Esophagus muscularis mucosa (tissue), 4 donors: ENCODE data around the gene VDAC2. TPM values are rescaled to one million over a fixed set of nuclear protein-coding genes. Genes with fewer than 3 reads are reported as not detected.

Experiments
- DNase-seq: peaks from one replicate; pipeline ENCODE4 v3.0.0-alpha.2; 2017; ENCODE audit errors: extremely low spot score
- H3K27ac ChIP-seq, 4 donors: fragments of 200-600 bp; sonication (generic); replicated peaks in 1 of 4; 1 replicate in 3 of 4; 2 replicates in 1 of 4; pipeline ENCODE4 v1.5.1; 2016 to 2019; ENCODE audit warnings: mild to moderate bottlenecking in 1 of 4
- H3K27me3 ChIP-seq, 4 donors: fragments of 200-600 bp; sonication (generic); one replicate each; pipeline versions ENCODE4 v1.5.1 to v1.6.0; 2016 to 2019
- H3K36me3 ChIP-seq, 4 donors: fragments of 200-600 bp; sonication (generic); one replicate each; pipeline ENCODE4 v1.5.1; 2016 to 2019
- H3K4me1 ChIP-seq, 4 donors: fragments of 200-600 bp; sonication (generic); one replicate each; pipeline ENCODE4 v1.5.1; 2016 to 2019
- H3K4me3 ChIP-seq, 4 donors: fragments of 200-600 bp; sonication (generic); 1 replicate in 2 of 4; 2 replicates in 2 of 4; pipeline ENCODE4 v1.5.1; 2016 to 2019; ENCODE audit warnings: mild to moderate bottlenecking in 4 of 4, moderate library complexity in 1 of 4
- H3K9me3 ChIP-seq, 4 donors: fragments of 200-600 bp; sonication (generic); 1 replicate in 3 of 4; 2 replicates in 1 of 4; pipeline ENCODE4 v1.5.1; 2016 to 2019
- CTCF ChIP-seq, 3 experiments: fragments of 200-600 bp in 2 of 3; fragments of 450-650 bp in 1 of 3; sonication (generic) in 2 of 3; IDR thresholded peaks; one replicate each; pipeline ENCODE4 v1.5.1; 2017 to 2019; ENCODE audit warnings: antibody characterized with exemption in 3 of 3, mild to moderate bottlenecking in 2 of 3, moderate library complexity in 1 of 3
- EP300 ChIP-seq: sonication (generic); formaldehyde crosslinking; IDR thresholded peaks from one replicate; pipeline ENCODE4 v1.6.1; 2017; ENCODE audit warnings: antibody characterized with exemption
- POLR2A ChIP-seq: fragments of 450-650 bp; IDR thresholded peaks from one replicate; pipeline ENCODE4 v1.6.1; 2017; ENCODE audit warnings: antibody characterized with exemption, moderate library complexity, mild to moderate bottlenecking, low read depth
- POLR2AphosphoS5 ChIP-seq, 2 donors: sonication (generic); formaldehyde crosslinking; IDR thresholded peaks; one replicate each; pipeline ENCODE4 v1.6.1; 2017; ENCODE audit warnings: antibody characterized with exemption in 2 of 2
- WGBS: methylation state at CpG from one replicate; pipeline ENCODE4 v1.1.5; 2018; 5-methylcytosine and 5-hydroxymethylcytosine counted together
- intact Hi-C: fragments of 100-400 bp; cut with DNase I; formaldehyde crosslinking; loops from one replicate; pipeline ENCODE4 v1.15.1; 2023
- total RNA-seq, 4 donors: library from RNA; depleted of rRNA; stranded (reverse); fragments of >200 nt; gene quantifications; one replicate each; pipeline versions ENCODE4 v1.1.0 to v1.2.1, GENCODE V29; 2016

VDAC2 gene
- total RNA-seq, 4 donors from 2014 or later: 194 to 260 (median 234) TPM

GRCh38 chr10:75229971-75230370 lies 19.4 kb downstream of the VDAC2 start:
- WGBS: 82% methylated on average over 3 of the region's 3 CpGs
- peaks cover 6 to 58% (median 31%) of the 10 kb centered on the region in 4 donors for H3K36me3 ChIP-seq
- H3K4me3 ChIP-seq: no peak overlapping the region
- no peaks in the 10 kb centered on the region for H3K27me3 ChIP-seq
- H3K27ac ChIP-seq: peak overlapping the region; percentile 62 to 90 (median 86)
- intact Hi-C loops: loop anchor here (2.0 to 5.0 kb wide), 2 partner anchors 41 to 118 kb away; partner anchors contain the start of gene SAMD8
- H3K9me3 ChIP-seq: no peaks in the 10 kb centered on the region
- TF ChIP-seq POLR2AphosphoS5 (IDR thresholded peaks at IDR 0.05) (no peak), EP300 (no peak), POLR2A (no peak), CTCF (IDR thresholded peaks at IDR 0.05) (no peak)
- DNase-seq: no peak
- H3K4me1 ChIP-seq: peaks cover 49 to 76% (median 66%) of the 10 kb centered on the region in 4 donors

GRCh38 chr10:75230600-75231038 lies 20.0 kb downstream of the VDAC2 start:
- Histone ChIP-seq H3K9me3 (no peaks in the 10 kb centered on the region), H3K4me3 (no peak overlapping the region), H3K36me3 (peaks cover 6 to 58% (median 31%) of the 10 kb centered on the region in 4 donors), H3K4me1 (peaks cover 45 to 74% (median 66%) of the 10 kb centered on the region in 4 donors), H3K27ac (peak overlapping the region; percentile 62 to 90 (median 86)), H3K27me3 (no peaks in the 10 kb centered on the region)
- 22% methylated on average over 5 of the region's 5 CpGs for WGBS
- intact Hi-C loops: loop anchor here (2.0 to 5.0 kb wide), 2 partner anchors 42 to 118 kb away; partner anchors contain the start of gene SAMD8
- DNase-seq: peak; percentile 97
- TF ChIP-seq CTCF (IDR thresholded peaks at IDR 0.05) (peak; percentile 88 to 96 (median 90)), POLR2AphosphoS5 (IDR thresholded peaks at IDR 0.05) (peak; percentile 43 to 73), POLR2A (no peak)

- TF ChIP-seq EP300: no peak
- TF ChIP-seq POLR2AphosphoS5 (IDR thresholded peaks at IDR 0.05): peak in 1 of 2 donors; percentile 37
- Histone ChIP-seq H3K4me1 (peaks cover 36 to 71% (median 59%) of the 10 kb centered on the region in 4 donors), H3K27ac (peak overlapping the region; percentile 35 to 93 (median 67)), H3K9me3 (no peaks in the 10 kb centered on the region), H3K27me3 (no peaks in the 10 kb centered on the region), H3K36me3 (peaks cover 6 to 54% (median 29%) of the 10 kb centered on the region in 4 donors), H3K4me3 (no peak overlapping the region)
- DNase-seq: no peak
- intact Hi-C loops: loop anchor here (2.0 to 5.0 kb wide), 2 partner anchors 43 to 120 kb away; partner anchors contain the start of gene SAMD8
- WGBS: 73% methylated on average over 4 of the region's 4 CpGs
Observed at GRCh38 chr10:75231672-75232581, 21.3 kb downstream of the VDAC2 start.

- peaks cover 6 to 47% (median 25%) of the 10 kb centered on the region in 4 donors for H3K36me3 ChIP-seq
- 53% methylated on average over 11 of the region's 14 CpGs for WGBS
- H3K27me3 ChIP-seq: no peaks in the 10 kb centered on the region
- peak overlapping the region; percentile 83 to 93 (median 89) for H3K27ac ChIP-seq
- intact Hi-C loops: loop anchor here (5.0 kb wide), 1 partner anchor 121 kb away; the partner anchor contains the start of gene SAMD8
- TF ChIP-seq POLR2A (no peak), CTCF (IDR thresholded peaks at IDR 0.05) (no peak), POLR2AphosphoS5 (IDR thresholded peaks at IDR 0.05) (no peak), EP300 (no peak)
- no peaks in the 10 kb centered on the region for H3K9me3 ChIP-seq
- peaks cover 22 to 55% (median 43%) of the 10 kb centered on the region in 4 donors for H3K4me1 ChIP-seq
- H3K4me3 ChIP-seq: peak overlapping the region; percentile 83 to 98 (median 89)
- no peak for DNase-seq
Observed at GRCh38 chr10:75233444-75234016, 22.9 kb downstream of the VDAC2 start.
